HG02623 (cell line): ENCODE data around the gene CARMIL1.
"Not testable (repeated sequence)": the region's sequence is repeated elsewhere in the genome, so short reads cannot be mapped to it uniquely, and the experiment has no call there.

Experiments used
- ATAC-seq: cut with Tn5 transposase; IDR thresholded peaks from one replicate; pipeline ENCODE4 v1.9.1; 2021; ENCODE audit warnings: moderate library complexity; ENCODE audit not compliant: unreplicated experiment

Gene CARMIL1

DNA sequence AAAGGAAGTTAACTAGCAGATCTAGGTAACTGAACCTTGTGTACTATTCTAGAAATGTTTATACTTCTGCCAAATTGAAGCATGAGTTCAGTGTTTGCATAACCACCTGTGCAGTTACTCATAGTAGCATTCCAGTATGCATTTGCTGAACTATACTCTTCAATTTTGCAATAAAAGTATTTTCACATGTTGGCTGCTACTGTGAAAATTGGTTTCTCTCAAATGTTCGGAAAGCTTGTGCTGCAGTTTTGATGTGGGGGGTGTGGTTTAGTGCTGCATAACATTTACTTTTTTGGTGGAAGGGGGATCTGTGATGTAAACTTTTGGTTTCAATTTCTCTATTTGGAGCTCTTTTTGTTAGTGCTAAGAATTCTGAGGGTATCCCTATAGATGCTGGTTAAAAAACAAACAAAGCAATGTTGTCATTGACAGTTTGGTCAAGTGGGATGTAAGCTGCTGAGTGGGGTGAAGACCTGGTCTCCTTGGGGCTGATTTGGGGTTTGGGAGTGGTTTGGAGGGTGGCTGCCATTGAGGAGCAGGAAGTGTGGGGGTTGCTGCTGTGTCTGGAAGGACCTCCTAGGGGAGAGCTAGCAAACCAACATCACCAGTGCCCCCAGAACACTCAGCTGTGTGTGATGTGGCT lies 87.8 kb downstream of the CARMIL1 start:
- peak; percentile 39 for ATAC-seq

DNA sequence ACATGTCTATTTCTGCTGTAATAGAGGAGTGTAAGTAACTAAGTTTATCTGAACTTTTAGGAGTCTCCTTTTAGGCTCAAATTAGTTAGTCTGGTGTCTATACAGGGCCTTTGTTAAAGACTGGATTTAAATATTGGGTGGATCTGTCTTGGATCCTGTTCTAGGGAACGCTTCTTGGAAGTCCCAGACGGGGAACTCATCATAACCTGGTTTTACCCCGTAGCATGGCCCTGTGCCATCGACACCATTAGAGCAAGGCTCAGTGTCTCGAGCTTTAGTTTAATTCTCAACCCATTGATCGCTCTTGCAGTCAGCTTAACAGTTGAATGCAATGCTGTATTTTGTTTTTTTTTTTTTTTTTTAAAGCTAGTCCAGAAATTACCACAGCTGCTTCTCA lies 89.9 kb downstream of the CARMIL1 start:
- no peak for ATAC-seq

DNA sequence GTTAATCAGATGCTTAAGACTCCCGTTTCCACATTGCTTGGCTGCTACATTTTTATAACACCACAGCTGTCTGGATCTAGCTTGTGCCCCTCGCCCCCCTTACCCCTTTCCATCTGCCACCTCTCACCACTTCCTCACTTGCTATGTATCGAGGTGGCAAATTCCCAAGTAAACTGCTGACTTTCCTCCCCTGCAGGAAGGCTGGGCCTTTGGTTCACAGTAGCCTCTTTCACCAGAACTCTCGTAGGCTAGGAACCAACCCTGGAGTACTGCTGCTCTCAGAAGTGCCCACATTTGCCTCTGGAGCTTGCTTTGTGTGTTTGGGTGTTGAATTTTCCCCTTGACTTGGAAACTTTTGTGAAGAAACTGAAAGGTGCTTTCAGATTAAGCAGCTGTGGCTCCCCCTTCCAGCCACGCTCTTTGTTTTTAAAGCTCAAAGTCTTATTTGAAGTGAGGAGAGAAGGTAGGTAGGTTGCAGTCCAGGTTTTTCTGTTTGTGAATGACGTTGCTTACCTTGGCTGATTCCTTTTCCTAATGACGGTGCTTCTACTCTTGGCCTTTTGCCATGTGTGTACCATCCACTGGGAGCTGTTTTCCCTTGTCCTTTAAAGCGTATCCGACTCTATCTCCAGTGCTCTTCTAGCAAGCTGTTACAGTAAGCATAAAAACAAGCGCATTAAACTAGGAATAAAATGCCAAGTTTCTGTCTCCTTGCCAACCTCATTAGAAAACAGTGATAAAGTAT lies 90.4 kb downstream of the CARMIL1 start:
- ATAC-seq = no peak

DNA sequence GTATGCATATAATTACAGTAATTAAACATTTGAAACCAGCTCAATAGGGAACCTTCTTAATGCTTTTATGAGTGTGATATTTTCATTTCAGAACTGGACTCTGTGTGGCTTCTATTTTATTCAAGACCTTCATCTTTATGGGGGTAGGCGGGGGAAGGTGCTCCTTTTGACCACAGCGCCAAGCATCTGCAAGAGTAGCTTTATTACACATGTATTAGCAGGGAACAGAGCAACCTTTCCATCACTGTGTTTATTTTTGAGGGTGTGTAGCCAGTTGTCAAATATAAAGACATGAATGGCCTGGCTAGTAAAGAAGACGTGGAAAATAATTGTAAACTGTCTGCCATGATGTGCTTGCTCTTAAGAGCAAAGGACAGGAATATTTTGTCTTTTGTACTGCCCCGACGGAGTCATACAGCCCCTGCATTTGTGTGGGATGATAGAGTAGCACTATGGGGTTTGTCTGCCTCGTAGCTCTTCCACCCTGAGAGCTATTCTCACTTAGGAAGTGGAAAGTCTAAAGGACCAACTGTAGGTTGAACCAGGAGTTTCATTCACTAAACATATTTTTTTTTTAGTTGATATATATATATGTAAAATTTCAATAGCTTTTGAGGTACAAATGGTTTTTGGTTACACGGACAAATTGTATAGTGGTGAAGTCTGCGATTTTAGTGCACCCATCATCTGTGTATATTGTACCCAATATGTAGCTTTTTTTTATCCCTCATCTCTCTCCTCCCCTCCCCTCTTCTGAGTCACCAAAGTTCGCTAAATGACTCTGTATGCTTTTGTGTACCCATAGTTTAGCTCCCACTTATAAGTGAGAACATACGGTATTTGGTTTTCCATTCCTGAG lies 91.2 kb downstream of the CARMIL1 start:
- no peak for ATAC-seq

DNA sequence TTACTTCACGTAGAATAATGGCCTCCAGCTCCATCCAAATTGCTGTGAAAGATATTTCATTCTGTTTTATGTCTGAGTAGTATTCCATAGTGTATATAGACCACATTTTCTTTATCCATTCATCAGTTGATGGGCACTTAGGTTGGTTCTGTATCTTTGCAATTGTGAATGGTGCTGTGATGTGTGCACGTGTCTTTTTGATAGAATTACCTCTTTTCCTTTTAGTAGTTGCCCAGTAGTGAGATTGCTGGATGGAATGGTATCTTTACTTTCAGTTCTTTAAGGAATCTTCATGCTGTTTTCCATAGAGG lies 91.8 kb downstream of the CARMIL1 start:
- ATAC-seq = no peak

DNA sequence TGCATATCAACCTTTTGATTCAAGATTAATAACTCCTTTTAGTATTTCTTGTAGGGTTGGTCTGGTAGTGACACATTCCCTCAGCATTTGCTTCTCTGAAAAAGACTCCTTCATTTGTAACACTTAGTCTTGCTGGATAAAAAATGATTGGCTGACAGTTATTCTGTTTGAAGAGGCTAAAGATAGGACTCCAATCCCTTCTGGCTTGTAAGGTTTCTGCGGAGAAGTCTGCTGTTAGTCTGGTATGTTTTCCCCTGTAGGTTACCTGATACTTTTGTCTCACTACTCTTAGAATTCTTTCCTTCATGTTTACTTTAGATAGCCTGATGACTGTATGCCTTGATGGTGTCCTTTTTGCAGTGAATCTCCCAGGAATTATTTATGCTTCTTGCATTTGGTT lies 96.0 kb downstream of the CARMIL1 start:
- ATAC-seq = no peak

DNA sequence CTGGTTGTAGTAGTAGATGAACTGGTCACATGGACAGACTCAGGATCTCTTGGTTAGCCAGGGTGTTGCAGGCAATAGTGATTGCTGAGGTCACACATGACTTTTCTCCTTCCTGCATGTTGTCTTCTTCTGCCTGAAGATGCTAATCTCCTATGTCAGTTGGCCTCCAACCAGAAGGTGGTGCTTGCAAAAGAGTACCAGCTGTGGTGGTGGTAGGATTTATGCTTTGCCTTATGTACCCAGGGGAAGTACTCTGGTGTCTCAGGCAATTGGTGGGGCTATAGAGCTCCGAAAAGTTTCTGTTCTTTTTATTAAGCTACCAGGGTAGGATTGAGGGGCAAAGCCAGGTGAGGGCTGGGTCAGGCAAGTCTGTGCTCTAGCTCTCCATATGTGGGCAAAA lies 98.5 kb downstream of the CARMIL1 start:
- ATAC-seq = no peak

DNA sequence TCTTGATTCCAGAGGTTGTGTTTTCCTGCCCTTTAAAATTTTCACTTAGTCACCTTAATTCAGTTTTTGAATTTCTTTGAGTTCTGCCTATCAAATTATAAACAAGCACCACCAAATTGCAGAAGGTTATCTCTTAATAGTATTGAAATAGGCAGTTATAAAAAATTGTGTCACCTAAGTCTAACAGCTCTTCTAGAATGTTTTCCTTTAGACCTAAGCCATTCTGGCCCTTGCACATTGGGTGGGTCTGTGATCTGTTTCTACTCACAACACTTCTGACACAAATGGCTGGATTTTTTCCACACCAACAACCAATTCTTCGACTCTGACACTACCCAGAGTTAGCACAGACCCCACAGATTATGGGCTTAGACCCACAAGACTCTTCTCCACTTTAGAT lies 101.9 kb downstream of the CARMIL1 start:
- ATAC-seq = no peak

DNA sequence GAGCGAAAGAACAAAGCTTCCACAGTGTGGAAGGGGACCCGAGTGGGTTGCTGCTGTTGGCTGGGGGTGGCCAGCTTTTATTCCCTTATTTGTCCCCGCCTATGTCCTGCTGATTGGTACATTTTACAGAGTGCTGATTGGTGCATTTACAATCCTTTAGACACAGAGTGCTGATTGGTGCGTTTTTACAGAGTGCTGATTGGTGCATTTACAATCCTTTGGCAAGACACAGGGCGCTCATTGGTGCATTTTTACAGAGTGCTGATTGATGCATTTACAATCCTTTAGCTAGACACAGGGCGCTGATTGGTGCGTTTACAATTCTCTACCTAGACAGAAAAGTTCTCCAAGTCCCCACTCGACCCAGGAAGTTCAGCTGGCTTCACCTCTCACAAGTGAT lies 103.3 kb downstream of the CARMIL1 start:
- not testable (repeated sequence) for ATAC-seq

DNA sequence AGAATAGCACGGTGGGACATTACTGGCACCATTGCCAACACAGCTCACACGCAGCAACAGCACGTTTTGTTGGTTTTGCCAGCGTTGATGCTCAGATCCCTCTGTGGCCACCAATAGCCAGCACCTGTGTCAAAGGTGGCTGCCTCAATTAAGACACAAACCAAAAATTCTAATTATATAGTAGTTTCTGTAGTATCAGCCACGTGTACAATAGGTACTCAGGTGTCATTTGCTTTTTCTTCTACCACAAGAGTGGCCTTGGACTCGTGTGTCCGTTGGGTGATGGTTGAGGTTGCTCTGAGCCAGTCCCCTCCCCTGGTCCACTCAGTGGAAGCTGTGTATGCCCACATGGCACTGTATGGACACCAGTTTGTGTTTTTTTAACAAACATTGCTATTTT lies 105.1 kb downstream of the CARMIL1 start:
- ATAC-seq = no peak

DNA sequence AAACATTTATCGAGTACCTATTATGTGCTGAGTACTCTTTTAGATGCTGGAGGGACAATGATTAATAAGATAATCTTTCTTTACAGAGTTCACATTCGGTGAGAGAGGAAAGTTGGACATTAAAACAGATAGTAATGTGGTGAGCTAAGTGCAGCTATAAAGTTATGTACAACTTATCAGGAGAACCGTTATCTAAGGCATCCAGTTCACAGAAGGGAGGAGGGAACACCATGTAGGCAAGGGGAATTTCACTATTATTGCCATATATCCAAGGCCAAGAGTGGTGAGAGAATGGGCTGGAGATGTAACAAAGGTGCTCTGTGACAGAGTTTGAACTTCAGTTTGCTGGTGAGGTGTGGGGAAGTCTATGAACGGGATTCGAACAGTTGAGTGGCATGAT lies 105.8 kb downstream of the CARMIL1 start:
- no peak for ATAC-seq

DNA sequence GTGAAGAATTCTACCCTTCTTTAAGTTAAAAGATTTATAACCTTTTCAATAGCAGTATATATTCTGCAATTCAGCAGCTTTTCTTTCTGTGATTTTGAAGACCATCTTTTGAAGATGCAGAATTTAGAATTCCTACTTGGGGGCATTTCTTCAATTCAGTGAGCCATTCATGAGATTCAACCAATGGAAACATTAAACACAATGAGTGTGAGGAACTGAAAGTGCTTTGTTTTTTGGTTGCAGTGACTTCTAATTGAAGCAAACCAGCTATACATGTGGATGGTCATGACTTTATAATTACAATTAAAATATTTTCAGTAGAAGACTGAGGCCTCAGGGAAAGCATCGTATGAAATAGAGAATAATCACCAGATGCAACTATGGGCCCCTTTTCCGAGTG lies 108.3 kb downstream of the CARMIL1 start:
- peak; percentile 58 for ATAC-seq

DNA sequence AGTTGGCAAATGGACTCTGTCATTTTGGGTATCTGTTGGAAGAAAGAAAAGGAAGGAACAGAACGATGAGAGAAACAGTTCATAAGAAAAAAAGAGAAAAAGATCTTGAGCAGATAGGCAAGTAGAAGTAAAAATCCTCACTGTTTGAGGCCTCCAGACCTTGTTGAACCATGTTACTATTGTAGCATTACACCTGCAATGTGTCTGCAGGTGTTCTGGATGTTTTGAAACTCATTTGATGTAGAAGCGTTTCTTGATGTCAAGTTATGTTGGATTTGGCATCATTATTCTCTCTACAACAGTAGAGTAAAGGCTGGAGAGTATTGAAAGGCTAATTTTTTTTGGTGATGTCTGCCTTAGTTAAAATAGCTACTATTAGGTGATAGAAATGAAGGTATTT lies 108.7 kb downstream of the CARMIL1 start:
- peak; percentile 17 for ATAC-seq

DNA sequence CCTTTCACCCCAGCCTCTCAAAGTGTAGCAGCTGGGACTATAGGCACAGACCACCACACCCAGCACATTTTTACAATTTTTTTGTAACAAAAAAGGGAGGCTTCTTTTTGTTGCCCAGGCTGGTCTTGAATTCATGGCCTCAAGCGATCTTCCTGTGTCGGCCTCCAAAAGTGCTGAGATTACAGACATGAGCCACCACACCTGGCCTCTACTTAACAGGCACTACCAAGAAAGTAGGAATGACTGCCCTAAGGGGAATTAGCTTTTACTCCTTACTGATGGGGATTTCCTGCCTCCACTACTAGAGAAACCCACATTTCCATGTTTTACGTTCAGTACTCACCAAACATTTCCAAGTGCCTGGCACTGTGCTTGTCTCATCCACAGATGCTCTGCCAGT lies 109.6 kb downstream of the CARMIL1 start:
- ATAC-seq = no peak

DNA sequence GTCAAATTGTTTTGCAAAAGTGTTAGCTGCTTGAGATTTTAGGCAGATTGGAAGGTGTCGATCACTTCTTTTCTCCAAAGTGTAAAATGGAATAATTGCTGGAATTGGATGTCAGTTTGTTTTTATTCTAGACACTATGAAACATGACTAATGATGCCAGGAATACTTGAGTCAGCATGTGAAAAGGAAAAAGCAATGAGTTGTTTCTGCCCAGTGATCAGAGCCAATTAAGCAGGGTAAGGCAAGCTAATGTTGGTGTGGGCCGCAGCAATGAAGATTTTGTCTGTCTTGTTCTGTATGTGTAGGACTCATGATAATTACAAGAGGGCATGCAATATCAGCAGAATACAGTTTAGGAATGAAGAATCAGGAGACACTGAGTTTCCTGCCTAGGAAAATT lies 110.3 kb downstream of the CARMIL1 start:
- ATAC-seq = no peak

DNA sequence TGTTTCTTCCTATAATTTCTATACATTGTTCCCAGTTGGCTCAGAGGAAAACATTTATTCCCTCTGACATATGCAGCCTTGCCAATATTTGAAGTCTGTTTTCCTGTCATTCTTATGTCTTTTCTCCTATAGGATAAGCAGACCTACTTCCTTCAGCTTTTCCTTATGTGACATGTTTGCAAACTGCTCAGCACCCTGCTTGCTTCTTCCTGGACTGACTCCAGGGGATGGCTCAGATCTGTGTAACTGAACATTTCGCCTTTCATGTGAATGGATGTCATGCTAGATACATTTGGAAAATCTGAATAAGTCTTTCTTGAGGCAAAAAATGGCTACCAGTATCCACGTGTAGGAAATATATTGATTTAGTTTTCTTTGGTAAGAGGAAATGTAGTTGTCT lies 113.2 kb downstream of the CARMIL1 start:
- ATAC-seq = no peak

DNA sequence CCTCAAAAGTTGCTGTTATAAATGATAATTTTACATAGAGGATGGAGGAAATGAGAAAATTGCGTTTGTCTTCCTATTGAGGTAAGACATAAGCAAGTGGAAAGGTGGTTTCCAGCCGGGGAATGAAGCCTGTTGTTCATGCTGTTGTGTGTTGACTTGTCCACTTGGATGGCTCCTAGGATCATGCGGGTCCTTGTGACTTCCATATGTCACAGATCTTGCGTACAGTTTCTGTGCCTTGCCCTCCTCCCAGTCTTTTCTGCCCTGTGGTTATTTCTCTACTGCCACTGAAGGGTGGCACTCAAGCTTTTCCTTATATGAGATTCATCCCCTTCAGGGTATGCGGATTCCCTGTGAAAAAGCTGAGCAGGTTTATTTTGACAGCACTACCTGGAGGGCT lies 116.6 kb downstream of the CARMIL1 start:
- no peak for ATAC-seq

DNA sequence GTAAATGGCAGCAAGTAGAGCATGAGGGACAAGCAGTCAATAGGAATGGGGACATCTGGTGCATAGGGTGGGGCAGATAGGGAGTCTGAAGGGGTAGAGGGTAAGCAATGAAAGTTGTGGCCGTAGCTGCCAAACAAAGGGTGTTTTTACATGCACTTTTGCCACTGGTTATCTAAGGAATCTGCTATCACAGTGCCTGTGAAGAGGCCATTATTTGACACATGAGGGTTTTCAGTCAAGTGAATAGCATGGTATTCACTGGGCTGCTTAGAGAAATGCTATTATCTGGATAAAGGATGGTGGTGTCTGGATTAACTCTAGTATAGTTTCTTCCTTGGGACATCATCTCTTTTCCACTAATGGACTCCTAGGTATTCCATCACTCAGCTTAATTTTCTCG lies 118.2 kb downstream of the CARMIL1 start:
- ATAC-seq = no peak

DNA sequence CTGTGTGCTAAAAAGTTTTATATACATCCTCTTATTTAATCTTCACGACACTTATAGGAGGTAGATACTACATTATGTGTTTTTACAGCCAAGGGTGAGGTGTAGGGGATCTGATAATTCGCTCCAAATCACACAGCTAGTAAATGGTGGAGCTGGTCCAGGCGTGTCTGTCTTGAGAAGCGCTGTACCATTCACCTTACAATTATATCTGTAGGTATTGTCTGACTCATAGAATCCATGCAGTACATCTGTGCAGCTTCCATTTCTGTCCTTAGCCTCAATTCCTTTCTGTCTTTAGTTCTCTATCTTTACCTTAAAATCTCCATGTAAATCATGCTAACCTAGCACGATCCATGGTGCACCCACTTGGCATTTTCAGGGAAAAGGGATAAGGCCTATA lies 120.7 kb downstream of the CARMIL1 start:
- no peak for ATAC-seq

DNA sequence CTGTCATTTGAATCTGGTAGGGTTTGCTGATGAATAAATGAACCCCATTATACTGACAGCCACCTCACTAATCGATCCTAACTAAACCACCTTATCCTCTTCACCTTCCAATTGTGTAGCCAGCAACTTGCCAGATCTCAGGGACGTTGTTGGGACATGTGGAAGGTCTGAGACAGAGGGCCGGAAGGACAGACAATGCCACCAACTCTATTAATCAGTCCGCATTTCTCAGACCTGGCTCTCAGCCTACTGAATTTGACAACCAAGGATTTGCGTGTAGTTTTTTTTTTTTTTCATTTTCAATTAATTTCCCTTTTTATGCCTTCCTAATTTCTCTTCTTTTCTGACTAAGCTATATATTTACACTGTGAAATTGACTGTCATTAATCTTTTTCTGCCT lies 122.5 kb downstream of the CARMIL1 start:
- ATAC-seq = no peak

DNA sequence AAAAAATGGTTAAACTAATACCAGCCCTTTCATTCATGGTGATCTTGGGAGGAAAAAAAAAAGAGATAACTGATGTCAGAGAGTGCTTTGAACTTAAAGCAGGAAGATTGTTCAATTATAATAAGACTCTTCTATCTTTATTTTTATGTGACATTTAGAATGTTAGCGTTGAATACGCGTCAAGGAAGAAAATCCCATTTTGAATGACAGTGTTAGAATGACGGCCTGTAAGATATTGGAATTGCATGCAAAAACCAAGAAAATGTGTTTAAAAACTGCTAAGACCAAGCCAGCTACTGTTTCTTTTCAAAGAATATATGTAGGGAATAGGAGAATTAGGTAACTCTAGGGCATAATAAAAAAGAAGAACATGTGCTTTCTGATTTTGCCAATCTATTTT lies 123.0 kb downstream of the CARMIL1 start:
- no peak for ATAC-seq

DNA sequence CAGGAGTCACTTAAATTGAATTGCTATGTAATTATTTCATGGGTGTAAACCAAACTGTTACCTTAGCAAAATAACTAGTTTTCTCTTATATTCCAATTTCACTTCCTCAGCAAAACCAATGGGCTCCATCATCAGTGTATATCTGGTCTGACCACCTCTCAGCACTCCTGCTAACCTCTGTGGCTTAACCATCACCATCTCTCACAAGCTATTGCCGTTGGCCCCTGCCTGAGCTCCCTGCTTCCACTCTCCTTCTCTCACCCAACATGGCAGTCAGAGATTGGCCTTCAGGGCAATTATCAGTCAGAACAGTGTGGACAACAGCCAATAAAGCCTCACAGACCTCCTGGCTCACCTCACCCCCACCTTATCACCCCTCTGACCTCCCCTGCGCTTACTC lies 124.0 kb downstream of the CARMIL1 start:
- no peak for ATAC-seq
